GM12872 (cell line): ENCODE measurements around the gene CARD9.

Experiments
- CTCF ChIP-seq: IDR thresholded peaks from 3 replicates; pipeline ENCODE4 v1.5.1; 2011; ENCODE audit warnings: low read depth, mild to moderate bottlenecking, low read length, moderate library complexity; ENCODE audit not compliant: insufficient read depth

CARD9 gene

GRCh38 chr9:136353757-136354488 lies 19.5 kb downstream of the CARD9 start:
- TF ChIP-seq CTCF = no peak

- no peak for TF ChIP-seq CTCF
Observed at GRCh38 chr9:136353088-136353487, 20.4 kb downstream of the CARD9 start.

GRCh38 chr9:136352682-136353081 lies 20.8 kb downstream of the CARD9 start:
- no peak for TF ChIP-seq CTCF

GRCh38 chr9:136351252-136351800 lies 22.1 kb downstream of the CARD9 start:
- no peak for TF ChIP-seq CTCF

- TF ChIP-seq CTCF = no peak
Observed at GRCh38 chr9:136349546-136349945, 23.9 kb downstream of the CARD9 start.

GRCh38 chr9:136348691-136349090 lies 24.8 kb downstream of the CARD9 start:
- no peak for TF ChIP-seq CTCF

GRCh38 chr9:136347472-136348256 lies 25.8 kb downstream of the CARD9 start:
- TF ChIP-seq CTCF = no peak
